SJSA1 (cell line): ENCODE measurements around the gene ITPR1. TPM values are rescaled to one million over a fixed set of nuclear protein-coding genes. Genes with fewer than 3 reads are reported as not detected.

ENCODE experiments used
- DNase-seq, 2 experiments: peaks; one replicate each; pipeline ENCODE4 v3.0.0-alpha.2; 2015 to 2020; ENCODE audit warnings: low spot score in 2 of 2, low read depth in 1 of 2
- H3K27ac ChIP-seq: fragments of 250-450 bp; sonication (Bioruptor Pico); 2 replicates; pipeline ENCODE4 v1.5.1; 2020; ENCODE audit warnings: mild to moderate bottlenecking, moderate library complexity
- H3K27me3 ChIP-seq: fragments of 250-450 bp; sonication (Bioruptor Pico); replicated peaks from 2 replicates; pipeline ENCODE4 v1.5.1; 2020; ENCODE audit warnings: mild to moderate bottlenecking, moderate library complexity
- H3K36me3 ChIP-seq: fragments of 250-450 bp; sonication (Bioruptor Pico); 2 replicates; pipeline ENCODE4 v1.5.1; 2020; ENCODE audit warnings: mild to moderate bottlenecking
- H3K4me1 ChIP-seq: fragments of 250-450 bp; sonication (Bioruptor Pico); replicated peaks from 2 replicates; pipeline ENCODE4 v1.6.1; 2021; ENCODE audit warnings: mild to moderate bottlenecking
- H3K4me3 ChIP-seq: fragments of 250-450 bp; sonication (Bioruptor Pico); 2 replicates; pipeline ENCODE4 v1.5.1; 2020; ENCODE audit warnings: mild to moderate bottlenecking
- H3K9me3 ChIP-seq: fragments of 250-450 bp; sonication (Bioruptor Pico); replicated peaks from 2 replicates; pipeline ENCODE4 v1.5.1; 2020; ENCODE audit warnings: mild to moderate bottlenecking
- total RNA-seq: library from RNA; depleted of rRNA; stranded (reverse); fragments of >200 nt; shearing (Covaris generic); gene quantifications from 2 replicates; pipeline ENCODE4 v1.2.3, GENCODE V29; 2014

Gene ITPR1
- total RNA-seq, 1 experiment from 2014 or later, result 9.7 TPM

DNA sequence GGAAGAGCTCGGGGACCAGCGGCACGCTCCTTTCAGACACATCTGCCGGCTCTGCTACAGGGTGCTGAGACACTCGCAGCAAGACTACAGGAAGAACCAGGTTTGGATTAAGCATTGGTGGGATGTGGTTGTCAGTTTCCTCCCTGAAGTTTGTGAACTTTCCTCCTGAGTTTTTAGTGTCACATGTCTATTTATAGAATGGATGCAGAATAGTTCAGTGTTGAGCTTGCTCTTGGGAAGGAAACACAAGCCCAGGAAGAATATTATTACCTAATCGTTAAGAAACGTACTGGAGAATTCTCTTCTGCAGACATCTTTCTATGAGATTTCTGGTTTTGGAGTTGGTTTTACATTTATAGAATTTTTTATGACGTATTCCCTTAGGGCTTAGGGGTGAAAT is 172.0 kb downstream of the ITPR1 start:
- Histone ChIP-seq H3K9me3 (no peaks in the 10 kb centered on the region), H3K4me3 (no peak overlapping the region), H3K27ac (no peak overlapping the region), H3K27me3 (no peaks in the 10 kb centered on the region), H3K4me1 (no peaks in the 10 kb centered on the region), H3K36me3 (no peaks in the 10 kb centered on the region)
- DNase-seq, result no peak

DNA sequence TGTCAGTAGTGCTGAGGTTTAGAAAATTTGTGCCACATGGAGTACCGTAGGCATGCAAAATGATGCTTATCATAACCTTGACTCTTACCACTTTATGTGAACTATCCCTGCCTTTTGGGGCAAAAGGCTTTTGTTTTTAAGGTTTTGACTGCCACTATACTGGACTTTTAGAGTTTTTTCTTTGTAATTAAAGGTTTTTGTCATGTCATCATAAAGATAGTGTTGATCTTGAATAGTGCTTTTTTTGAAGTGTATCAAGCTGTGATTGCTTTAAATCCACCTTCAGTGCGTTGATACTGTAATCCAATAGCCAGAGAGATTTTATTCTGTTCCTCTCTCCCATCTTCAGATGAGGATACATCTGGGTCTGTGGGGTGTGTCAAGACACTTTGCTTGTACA is 172.9 kb downstream of the ITPR1 start:
- no peaks in the 10 kb centered on the region for H3K4me1 ChIP-seq
- no peaks in the 10 kb centered on the region for H3K27me3 ChIP-seq
- no peak for DNase-seq
- H3K27ac ChIP-seq, result no peak overlapping the region
- no peaks in the 10 kb centered on the region for H3K36me3 ChIP-seq
- H3K4me3 ChIP-seq, result no peak overlapping the region
- no peaks in the 10 kb centered on the region for H3K9me3 ChIP-seq

DNA sequence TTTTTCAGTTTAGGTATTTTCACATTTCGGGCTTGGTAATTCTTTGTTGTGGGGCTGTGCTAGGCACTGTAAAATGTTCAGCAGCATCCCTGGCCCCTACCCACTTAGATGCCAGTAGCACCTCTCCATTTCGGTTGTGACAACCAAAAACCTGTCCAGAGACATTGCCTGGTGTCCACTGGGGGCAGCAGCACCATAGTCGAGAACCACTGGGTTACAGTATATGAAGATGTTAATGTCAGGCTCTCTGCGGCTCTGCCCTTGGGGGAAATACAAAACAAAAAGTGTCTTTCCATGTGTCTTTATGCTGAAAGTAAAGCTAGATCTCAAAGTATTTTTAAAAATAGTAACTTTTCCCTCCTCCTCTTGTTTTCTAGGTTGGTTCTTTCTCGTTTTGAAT is 177.2 kb downstream of the ITPR1 start:
- Histone ChIP-seq H3K27me3 (no peaks in the 10 kb centered on the region), H3K36me3 (no peaks in the 10 kb centered on the region), H3K27ac (no peak overlapping the region), H3K4me3 (no peak overlapping the region), H3K9me3 (no peaks in the 10 kb centered on the region), H3K4me1 (no peaks in the 10 kb centered on the region)
- DNase-seq, result no peak

GRCh38 chr3:4672725-4673275 is 179.7 kb downstream of the ITPR1 start:
- no peaks in the 10 kb centered on the region for H3K9me3 ChIP-seq
- no peak for DNase-seq
- no peak overlapping the region for H3K27ac ChIP-seq

GRCh38 chr3:4674216-4674615 is 181.1 kb downstream of the ITPR1 start:
- H3K36me3 ChIP-seq, result no peaks in the 10 kb centered on the region
- H3K27ac ChIP-seq, result no peak overlapping the region
- no peaks in the 10 kb centered on the region for H3K4me1 ChIP-seq
- H3K9me3 ChIP-seq, result no peaks in the 10 kb centered on the region
- no peak overlapping the region for H3K4me3 ChIP-seq
- no peaks in the 10 kb centered on the region for H3K27me3 ChIP-seq
- no peak for DNase-seq

More at GRCh38 chr3:4672725-4673275, 179.7 kb downstream of the ITPR1 start:
- no peaks in the 10 kb centered on the region for H3K36me3 ChIP-seq
- no peaks in the 10 kb centered on the region for H3K4me1 ChIP-seq
- no peak overlapping the region for H3K4me3 ChIP-seq
- H3K27me3 ChIP-seq, result no peaks in the 10 kb centered on the region

- no peak overlapping the region for H3K27ac ChIP-seq
- H3K4me1 ChIP-seq, result no peaks in the 10 kb centered on the region
- no peaks in the 10 kb centered on the region for H3K9me3 ChIP-seq
- H3K27me3 ChIP-seq, result no peaks in the 10 kb centered on the region
- DNase-seq, result no peak
- H3K36me3 ChIP-seq, result no peaks in the 10 kb centered on the region
- H3K4me3 ChIP-seq, result no peak overlapping the region
Observed at GRCh38 chr3:4675704-4676103, 182.6 kb downstream of the ITPR1 start.

GRCh38 chr3:4678320-4678719 is 185.2 kb downstream of the ITPR1 start:
- DNase-seq, result no peak
- H3K27me3 ChIP-seq, result no peaks in the 10 kb centered on the region

DNA sequence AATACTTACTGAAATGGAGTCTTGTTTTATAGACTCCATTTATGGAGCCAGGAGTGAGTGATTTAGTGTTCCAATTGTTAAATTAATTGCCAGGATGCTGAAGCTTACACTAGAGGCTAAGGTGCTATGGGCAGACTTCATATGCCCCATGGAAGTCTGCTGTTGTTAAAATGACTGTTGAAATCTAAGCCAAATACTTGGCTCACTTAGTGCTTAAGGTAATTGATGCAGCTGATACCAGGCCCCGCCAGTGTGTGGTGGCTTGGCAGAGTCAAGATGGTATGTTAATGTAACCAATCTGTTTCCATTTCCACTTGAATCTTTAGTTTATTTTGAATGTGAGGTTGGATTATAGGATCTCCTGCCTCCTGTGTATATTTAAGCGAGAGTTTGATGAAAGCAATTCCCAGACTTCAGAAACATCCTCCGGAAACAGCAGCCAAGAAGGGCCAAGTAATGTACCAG is 187.1 kb downstream of the ITPR1 start:
- H3K4me3 ChIP-seq, result no peak overlapping the region
- no peaks in the 10 kb centered on the region for H3K27me3 ChIP-seq
- no peaks in the 10 kb centered on the region for H3K9me3 ChIP-seq
- H3K4me1 ChIP-seq, result no peaks in the 10 kb centered on the region
- H3K36me3 ChIP-seq, result no peaks in the 10 kb centered on the region
- H3K27ac ChIP-seq, result no peak overlapping the region
- DNase-seq, result no peak

More at GRCh38 chr3:4678320-4678719, 185.2 kb downstream of the ITPR1 start:
- H3K4me1 ChIP-seq, result no peaks in the 10 kb centered on the region
- no peak overlapping the region for H3K27ac ChIP-seq
- no peaks in the 10 kb centered on the region for H3K36me3 ChIP-seq
- H3K4me3 ChIP-seq, result no peak overlapping the region
- H3K9me3 ChIP-seq, result no peaks in the 10 kb centered on the region

GRCh38 chr3:4680871-4681300 is 187.7 kb downstream of the ITPR1 start:
- no peak for DNase-seq
- H3K27ac ChIP-seq, result no peak overlapping the region

GRCh38 chr3:4681301-4681700 is 188.2 kb downstream of the ITPR1 start:
- H3K27ac ChIP-seq, result no peak overlapping the region
- no peaks in the 10 kb centered on the region for H3K36me3 ChIP-seq
- DNase-seq, result no peak
- no peaks in the 10 kb centered on the region for H3K4me1 ChIP-seq
- H3K4me3 ChIP-seq, result no peak overlapping the region
- no peaks in the 10 kb centered on the region for H3K9me3 ChIP-seq
- no peaks in the 10 kb centered on the region for H3K27me3 ChIP-seq

More at GRCh38 chr3:4680871-4681300, 187.7 kb downstream of the ITPR1 start:
- no peaks in the 10 kb centered on the region for H3K36me3 ChIP-seq
- no peak overlapping the region for H3K4me3 ChIP-seq
- H3K9me3 ChIP-seq, result no peaks in the 10 kb centered on the region
- H3K4me1 ChIP-seq, result no peaks in the 10 kb centered on the region
- no peaks in the 10 kb centered on the region for H3K27me3 ChIP-seq

DNA sequence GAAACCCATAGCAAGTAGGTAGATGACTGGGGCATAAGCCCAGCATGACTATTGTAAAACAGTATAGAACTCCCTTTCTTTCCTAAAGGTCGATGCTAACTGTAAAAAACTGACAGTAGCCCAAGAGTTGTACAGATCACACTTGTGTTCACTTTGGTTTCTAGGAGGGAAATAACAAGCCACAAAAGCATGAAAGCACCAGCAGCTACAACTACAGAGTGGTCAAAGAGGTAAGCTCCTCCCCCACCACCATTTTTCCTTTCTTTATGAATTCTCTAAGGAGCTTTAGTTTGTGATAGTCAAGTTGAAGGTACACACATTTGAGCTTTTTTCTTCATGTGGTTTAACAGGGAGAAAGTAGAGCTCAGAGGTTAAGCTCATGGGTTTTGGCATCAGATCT is 191.0 kb downstream of the ITPR1 start:
- H3K9me3 ChIP-seq, result no peaks in the 10 kb centered on the region

GRCh38 chr3:4684976-4685375 is 191.8 kb downstream of the ITPR1 start:
- Histone ChIP-seq H3K27ac (no peak overlapping the region), H3K4me3 (no peak overlapping the region)

More for the DNA sequence above, 191.0 kb downstream of the ITPR1 start:
- Histone ChIP-seq H3K27me3 (no peaks in the 10 kb centered on the region), H3K4me1 (no peaks in the 10 kb centered on the region), H3K36me3 (no peaks in the 10 kb centered on the region), H3K4me3 (no peak overlapping the region), H3K27ac (no peak overlapping the region)
- DNase-seq, result no peak

DNA sequence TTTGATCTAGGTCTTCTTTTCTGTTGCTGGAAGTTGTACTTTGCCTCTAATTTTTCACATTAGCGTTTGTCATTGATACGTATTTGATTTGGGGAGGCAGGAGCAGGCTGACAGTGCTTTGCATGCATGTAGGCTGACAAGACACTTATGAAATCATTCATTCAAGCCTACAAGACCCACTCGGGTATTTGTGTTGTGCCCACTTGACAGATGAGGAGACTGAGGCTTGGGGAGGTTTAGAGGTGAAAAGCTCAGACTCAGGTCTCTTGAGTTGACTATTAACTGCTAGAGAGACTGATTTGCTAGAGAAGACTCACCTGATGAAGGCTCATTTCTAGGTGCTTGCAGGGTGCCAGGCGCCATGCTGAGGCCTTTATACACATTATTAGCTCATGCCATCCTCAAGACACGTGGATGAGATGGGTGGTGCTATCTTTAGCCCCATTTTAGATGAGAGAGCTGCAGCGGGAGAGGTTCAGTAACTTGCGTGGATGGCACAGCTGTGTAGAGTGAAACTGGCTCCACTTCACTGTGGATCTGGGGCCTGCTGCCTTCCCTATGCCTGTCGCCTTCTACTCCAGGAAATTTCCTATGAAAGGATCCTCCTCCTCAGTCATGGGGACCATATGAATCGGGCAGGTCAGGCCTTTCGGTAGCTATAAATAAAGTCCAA is 192.7 kb downstream of the ITPR1 start:
- Histone ChIP-seq H3K36me3 (no peaks in the 10 kb centered on the region), H3K4me3 (no peak overlapping the region), H3K9me3 (no peaks in the 10 kb centered on the region), H3K27ac (no peak overlapping the region), H3K27me3 (no peaks in the 10 kb centered on the region), H3K4me1 (no peaks in the 10 kb centered on the region)
- DNase-seq, result no peak

More at GRCh38 chr3:4684976-4685375, 191.8 kb downstream of the ITPR1 start:
- Histone ChIP-seq H3K4me1 (no peaks in the 10 kb centered on the region), H3K27me3 (no peaks in the 10 kb centered on the region), H3K9me3 (no peaks in the 10 kb centered on the region), H3K36me3 (no peaks in the 10 kb centered on the region)
- DNase-seq, result no peak

GRCh38 chr3:4686619-4687018 is 193.5 kb downstream of the ITPR1 start:
- DNase-seq, result no peak
- Histone ChIP-seq H3K4me1 (no peaks in the 10 kb centered on the region), H3K36me3 (no peaks in the 10 kb centered on the region), H3K27ac (no peak overlapping the region), H3K4me3 (no peak overlapping the region), H3K9me3 (no peaks in the 10 kb centered on the region), H3K27me3 (no peaks in the 10 kb centered on the region)
